ENCODE data around the gene ADGRF3. TPM values are rescaled to one million over a fixed set of nuclear protein-coding genes. Genes with fewer than 3 reads are reported as not detected.

ADGRF3 gene
- total RNA-seq (ENCODE audit: low replicate concordance) = under 0.01 TPM in 1 of 2 replicates, not detected in the other

DNA sequence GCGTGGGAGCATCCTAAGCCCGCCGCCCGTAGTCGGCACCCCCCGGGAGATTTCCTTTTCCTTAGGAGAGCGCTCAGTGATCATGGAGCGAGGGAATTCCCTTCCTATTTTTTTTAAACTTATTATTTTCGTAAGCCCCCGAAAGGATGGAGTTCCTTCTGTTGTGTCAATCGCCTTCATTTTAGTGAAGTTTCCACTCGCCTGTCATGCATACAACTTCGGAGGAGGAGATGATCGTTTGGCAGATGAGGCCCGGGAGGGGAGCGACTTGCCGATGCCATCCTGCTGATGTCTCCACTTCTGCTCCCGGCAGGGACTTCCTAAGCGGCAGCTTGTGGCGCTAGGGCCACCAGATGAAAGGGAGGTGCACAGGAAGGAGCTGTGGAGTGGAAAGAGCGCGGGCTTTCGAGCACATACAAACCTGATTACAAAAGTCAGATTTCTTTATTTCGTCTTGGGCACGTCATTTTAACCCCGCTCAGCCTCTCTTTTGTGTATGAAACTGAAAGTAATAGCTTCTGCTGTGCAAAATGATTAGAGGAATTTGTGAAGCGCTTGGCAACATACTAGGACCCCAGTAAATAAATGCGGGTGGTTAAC, at the start of gene ADGRF3:
ADGRF3 (minus strand) TSS at position 336 of the 600 bp plus-strand sequence. CDS start 555 bp downstream, outside the sequence.

GRCh38 chr2:26345545-26346453, 790 bp downstream of the ADGRF3 start, which contains the start of gene SELENOI:
Gene SELENOI, plus strand, starts transcription at chr2:26346143. Its CDS starts 90 bp downstream, at chr2:26346233.

Other genes with a start within 250 kb of the ADGRF3 start
- gene GAREM2, start 173.7 kb downstream of the ADGRF3 start, total RNA-seq (ENCODE audit: low replicate concordance) = 0.35 and 1.1 TPM in 2 replicates
- gene HADHA, start 102.2 kb downstream of the ADGRF3 start, total RNA-seq (ENCODE audit: low replicate concordance) = 105 and 129 TPM in 2 replicates
- 83.5 and 129 TPM in 2 replicates for gene HADHB, start 101.8 kb downstream of the ADGRF3 start, total RNA-seq (ENCODE audit: low replicate concordance)
- gene SELENOI, start 646 bp downstream of the ADGRF3 start, total RNA-seq (ENCODE audit: low replicate concordance) = 5.7 and 16.5 TPM in 2 replicates
- gene DRC1, start 55.1 kb upstream of the ADGRF3 start, total RNA-seq (ENCODE audit: low replicate concordance) = not detected in 2 replicates
- under 0.01 TPM in 1 of 2 replicates, not detected in the other for gene OTOF, start 131.3 kb upstream of the ADGRF3 start, total RNA-seq (ENCODE audit: low replicate concordance)

Measured in smooth muscle cell of the coronary artery (primary cell).